ENCODE data around the gene STEAP3. TPM values are rescaled to one million over a fixed set of nuclear protein-coding genes. Genes with fewer than 3 reads are reported as not detected.

Gene STEAP3
- total RNA-seq, 1 donor from 2014 or later = 0.94 TPM

DNA sequence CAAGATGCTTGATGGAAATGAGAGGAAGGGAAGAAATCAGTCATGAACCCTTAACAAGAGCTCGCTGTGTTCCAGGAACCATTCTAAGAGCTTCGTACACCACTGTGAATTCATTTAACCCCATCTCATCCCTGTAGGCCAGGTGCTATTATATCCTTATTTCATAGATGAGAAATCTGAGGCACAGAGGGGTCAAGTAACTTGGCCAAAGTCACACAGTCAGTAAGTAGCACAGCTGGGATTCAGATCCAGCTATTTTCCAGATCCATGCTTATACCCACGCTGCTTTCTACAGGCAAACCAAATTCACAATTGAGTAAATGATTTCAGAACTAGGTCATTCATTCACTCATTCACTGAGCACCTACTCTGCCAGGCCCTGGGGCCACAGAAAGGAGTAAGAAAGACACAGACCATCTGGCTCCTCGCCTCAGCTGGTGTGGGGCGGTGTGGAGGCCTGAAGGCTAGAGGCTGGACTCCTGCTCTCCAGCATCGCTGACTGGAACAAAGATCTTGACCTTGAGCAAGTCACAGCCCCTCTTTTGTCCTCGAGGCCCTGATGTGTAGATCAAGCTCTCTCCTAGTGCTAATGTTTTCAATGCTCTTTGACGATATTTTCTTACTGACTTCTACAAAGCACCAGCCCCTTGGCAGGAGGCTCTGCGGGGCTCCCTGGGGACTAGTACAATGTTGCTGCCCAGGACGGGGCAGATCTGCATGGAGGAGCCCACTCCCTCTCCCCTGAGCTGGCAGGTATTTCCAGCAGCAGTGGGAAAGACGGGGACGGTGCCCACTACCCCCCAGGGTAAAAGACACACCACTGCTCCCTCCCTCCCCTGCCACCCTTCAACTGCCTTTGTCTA lies 26.5 kb downstream of the STEAP3 start:
- no peak for DNase-seq (ENCODE audit: low spot score in 2 of 2, unreplicated experiment in 2 of 2)
- H3K4me3 Mint-ChIP-seq = no peak overlapping the region
- no peaks in the 10 kb centered on the region for H3K27me3 Mint-ChIP-seq (ENCODE audit: low read depth)
- H3K9me3 Mint-ChIP-seq = no peaks in the 10 kb centered on the region
- H3K4me1 Mint-ChIP-seq = no peaks in the 10 kb centered on the region
- H3K27ac Mint-ChIP-seq = no peak overlapping the region
- no peaks in the 10 kb centered on the region for H3K36me3 Mint-ChIP-seq
- TF ChIP-seq, protein P1, sequence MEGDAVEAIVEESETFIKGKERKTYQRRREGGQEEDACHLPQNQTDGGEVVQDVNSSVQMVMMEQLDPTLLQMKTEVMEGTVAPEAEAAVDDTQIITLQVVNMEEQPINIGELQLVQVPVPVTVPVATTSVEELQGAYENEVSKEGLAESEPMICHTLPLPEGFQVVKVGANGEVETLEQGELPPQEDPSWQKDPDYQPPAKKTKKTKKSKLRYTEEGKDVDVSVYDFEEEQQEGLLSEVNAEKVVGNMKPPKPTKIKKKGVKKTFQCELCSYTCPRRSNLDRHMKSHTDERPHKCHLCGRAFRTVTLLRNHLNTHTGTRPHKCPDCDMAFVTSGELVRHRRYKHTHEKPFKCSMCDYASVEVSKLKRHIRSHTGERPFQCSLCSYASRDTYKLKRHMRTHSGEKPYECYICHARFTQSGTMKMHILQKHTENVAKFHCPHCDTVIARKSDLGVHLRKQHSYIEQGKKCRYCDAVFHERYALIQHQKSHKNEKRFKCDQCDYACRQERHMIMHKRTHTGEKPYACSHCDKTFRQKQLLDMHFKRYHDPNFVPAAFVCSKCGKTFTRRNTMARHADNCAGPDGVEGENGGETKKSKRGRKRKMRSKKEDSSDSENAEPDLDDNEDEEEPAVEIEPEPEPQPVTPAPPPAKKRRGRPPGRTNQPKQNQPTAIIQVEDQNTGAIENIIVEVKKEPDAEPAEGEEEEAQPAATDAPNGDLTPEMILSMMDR (IDR thresholded peaks at IDR 0.05; ENCODE audit: unreplicated experiment) = no peak

DNA sequence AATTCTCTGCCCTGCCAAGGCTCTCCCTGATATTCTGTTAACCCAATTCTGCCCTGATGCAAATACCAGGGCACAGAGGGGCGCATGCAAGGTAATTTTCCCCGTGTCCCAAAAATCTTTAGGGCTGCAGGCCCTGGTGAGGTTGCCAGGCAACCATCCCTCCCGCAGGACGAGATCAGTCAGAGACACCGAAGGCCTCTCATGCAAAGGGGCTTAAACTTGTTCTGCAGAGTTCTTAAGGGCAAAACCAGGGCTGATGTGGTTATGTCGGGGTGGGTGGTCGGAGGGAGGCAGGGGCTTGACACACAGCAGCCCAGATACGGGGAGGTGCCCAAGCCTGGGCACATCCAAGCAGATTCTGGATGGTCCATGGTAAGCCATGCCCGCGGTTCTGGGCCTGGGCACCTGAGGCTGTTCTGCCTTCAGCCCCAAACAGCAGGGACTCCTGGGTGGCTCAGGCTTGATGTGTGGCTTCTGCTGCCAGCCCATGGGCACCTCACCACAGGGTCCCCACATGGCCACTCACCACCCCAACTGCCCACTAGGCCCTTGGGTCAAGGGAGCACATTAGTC lies 27.2 kb downstream of the STEAP3 start:
- no peaks in the 10 kb centered on the region for H3K36me3 Mint-ChIP-seq
- H3K27ac Mint-ChIP-seq = no peak overlapping the region

DNA sequence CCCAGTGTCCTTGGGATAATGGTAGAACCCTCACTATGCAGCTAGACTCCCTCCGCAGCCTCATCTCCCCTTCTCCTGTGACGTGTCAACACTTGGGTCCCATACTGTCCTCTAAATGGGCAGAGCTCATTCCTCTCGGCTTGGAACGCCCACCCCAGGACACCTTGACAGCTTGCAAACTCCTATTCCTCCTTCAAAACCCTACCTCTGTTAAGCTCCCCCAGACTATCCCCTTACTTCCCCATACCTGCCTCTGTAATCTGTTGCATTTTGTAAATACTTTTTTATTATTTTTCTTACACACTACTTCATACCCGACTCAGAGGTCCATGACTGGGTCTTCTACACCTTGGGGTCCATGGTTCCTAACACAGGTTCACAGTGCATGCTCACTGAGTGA lies 28.0 kb downstream of the STEAP3 start:
- peaks cover 8% of the 10 kb centered on the region for H3K4me1 Mint-ChIP-seq
- TF ChIP-seq, protein P1 (IDR thresholded peaks at IDR 0.05; ENCODE audit: unreplicated experiment) = no peak
- H3K27me3 Mint-ChIP-seq (ENCODE audit: low read depth) = no peaks in the 10 kb centered on the region
- H3K4me3 Mint-ChIP-seq = no peak overlapping the region
- H3K36me3 Mint-ChIP-seq = no peaks in the 10 kb centered on the region
- no peaks in the 10 kb centered on the region for H3K9me3 Mint-ChIP-seq
- H3K27ac Mint-ChIP-seq = no peak overlapping the region
- no peak for DNase-seq (ENCODE audit: low spot score in 2 of 2, unreplicated experiment in 2 of 2)

More for the DNA sequence above, 27.2 kb downstream of the STEAP3 start:
- peaks cover 2% of the 10 kb centered on the region for H3K4me1 Mint-ChIP-seq
- no peak for DNase-seq (ENCODE audit: low spot score in 2 of 2, unreplicated experiment in 2 of 2)
- TF ChIP-seq, protein P1 (IDR thresholded peaks at IDR 0.05; ENCODE audit: unreplicated experiment) = no peak
- no peaks in the 10 kb centered on the region for H3K27me3 Mint-ChIP-seq (ENCODE audit: low read depth)
- no peaks in the 10 kb centered on the region for H3K9me3 Mint-ChIP-seq
- no peak overlapping the region for H3K4me3 Mint-ChIP-seq

DNA sequence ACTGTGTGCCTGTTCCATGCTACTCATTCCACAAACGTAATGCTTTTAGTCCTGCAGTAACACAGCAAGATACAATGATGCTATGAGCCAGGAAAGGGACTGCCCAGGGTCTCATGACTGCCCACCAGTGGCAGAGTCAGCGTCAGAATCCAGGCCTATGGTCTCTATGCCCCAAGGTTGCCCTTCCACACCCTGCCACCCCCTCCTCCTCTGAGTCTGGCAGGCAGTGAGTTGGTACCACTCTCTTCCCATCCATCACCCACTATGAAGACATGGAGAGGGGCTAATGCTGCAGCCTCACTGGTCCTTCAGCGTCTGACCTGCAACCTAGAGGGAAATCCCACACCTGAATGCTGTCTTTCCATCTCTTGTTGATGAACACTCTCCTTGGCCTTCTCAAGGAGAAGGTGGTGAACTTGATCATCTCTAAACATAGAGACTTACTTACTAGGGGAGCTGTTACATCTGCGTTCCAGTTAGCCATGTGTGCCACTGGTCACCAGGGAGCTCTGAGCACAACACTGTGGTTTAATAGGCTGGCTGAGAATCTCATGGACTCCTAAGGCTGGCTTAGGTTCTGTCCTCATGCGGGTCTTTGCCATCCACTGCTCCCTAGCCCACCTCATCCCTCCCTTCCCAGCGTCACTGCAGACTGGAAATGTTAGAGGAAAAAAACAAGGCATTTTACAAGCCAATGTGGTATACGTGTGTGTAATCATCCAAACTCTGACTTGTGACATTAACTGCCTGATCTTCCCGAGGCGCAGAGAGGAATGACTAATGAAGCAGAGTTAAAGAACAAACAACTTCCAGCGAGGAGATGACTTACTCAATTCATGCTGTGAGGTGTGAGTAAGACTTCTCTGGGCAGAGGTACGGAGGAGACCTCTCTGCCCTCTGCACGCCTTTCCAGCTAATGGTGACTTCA lies 28.8 kb downstream of the STEAP3 start:
- Mint-ChIP-seq H3K36me3 (no peaks in the 10 kb centered on the region), H3K9me3 (no peaks in the 10 kb centered on the region), H3K4me3 (no peak overlapping the region), H3K27me3 (ENCODE audit: low read depth) (no peaks in the 10 kb centered on the region), H3K4me1 (peaks cover 8% of the 10 kb centered on the region), H3K27ac (no peak overlapping the region)
- no peak for DNase-seq (ENCODE audit: low spot score in 2 of 2, unreplicated experiment in 2 of 2)
- TF ChIP-seq, protein P1 (IDR thresholded peaks at IDR 0.05; ENCODE audit: unreplicated experiment) = no peak

DNA sequence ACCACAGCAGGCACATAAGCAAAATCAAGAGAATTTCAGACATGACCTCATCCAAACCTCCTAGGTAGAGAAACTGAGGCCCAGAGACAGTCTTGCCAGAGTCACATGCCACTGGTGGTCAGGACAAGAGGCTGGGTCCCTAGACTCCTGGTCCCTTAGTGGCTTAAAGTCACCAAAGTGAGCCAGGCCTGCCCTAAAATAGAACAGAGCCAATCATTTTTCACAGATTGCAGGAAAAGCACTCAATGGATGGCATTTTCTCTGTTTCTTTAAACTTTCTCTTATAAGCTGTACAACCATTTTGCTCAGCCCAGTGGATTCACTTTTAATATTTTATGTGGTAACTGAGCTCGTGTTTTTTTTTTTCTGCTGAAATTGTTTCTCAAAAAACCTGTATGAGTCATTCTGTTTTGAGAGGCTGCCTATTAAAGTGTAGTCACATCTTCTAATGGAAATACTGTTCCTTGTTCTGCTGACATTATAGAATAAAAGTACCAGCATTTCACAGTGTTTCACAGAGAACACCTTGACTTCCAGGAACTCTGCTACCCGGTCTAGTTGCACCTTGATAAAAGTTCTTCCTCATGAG lies 29.6 kb downstream of the STEAP3 start:
- TF ChIP-seq, protein P1 (IDR thresholded peaks at IDR 0.05; ENCODE audit: unreplicated experiment) = no peak
- Mint-ChIP-seq H3K27me3 (ENCODE audit: low read depth) (no peaks in the 10 kb centered on the region), H3K4me1 (peaks cover 10% of the 10 kb centered on the region), H3K9me3 (no peaks in the 10 kb centered on the region), H3K4me3 (no peak overlapping the region), H3K36me3 (no peaks in the 10 kb centered on the region), H3K27ac (no peak overlapping the region)
- DNase-seq (ENCODE audit: low spot score in 2 of 2, unreplicated experiment in 2 of 2) = no peak

Data from mesothelial cell of epicardium (in vitro differentiated cells).